SK-N-SH (cell line): ENCODE data around the gene SPAG8.

Experiments
- FOXM1 ChIP-seq: IDR thresholded peaks from 2 replicates; pipeline ENCODE4 v1.4.0; 2012; ENCODE audit warnings: low read depth, mild to moderate bottlenecking
- SIN3A ChIP-seq: IDR thresholded peaks from 2 replicates; pipeline ENCODE4 v1.6.1; 2012; ENCODE audit warnings: low read depth, mild to moderate bottlenecking, low read length, moderate library complexity, borderline replicate concordance
- TCF12 ChIP-seq: IDR thresholded peaks from 2 replicates; pipeline ENCODE4 v1.4.0; 2012

DNA sequence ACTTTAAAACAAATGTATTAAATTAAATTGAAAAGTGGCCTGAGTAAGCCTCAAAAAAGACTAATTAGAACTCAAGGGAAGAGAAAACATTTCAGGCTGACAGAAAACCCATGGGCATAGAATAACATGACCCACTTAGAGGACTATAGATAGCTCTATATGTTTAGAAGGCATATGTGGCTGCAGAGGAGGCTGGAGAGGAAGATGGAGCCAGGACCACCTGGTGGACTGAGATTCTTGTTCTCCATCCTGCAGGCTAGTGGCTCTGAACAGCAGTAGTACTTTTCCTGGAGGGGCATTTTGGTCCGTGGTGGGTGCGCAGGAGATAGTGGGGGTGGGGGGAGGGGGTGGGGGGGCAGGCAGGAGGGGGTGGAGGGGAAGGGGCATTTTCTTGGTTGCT is 31.0 kb downstream of the SPAG8 start:
- TF ChIP-seq SIN3A (no peak), TCF12 (no peak), FOXM1 (no peak)
